Hepatocyte (in vitro differentiated cells): ENCODE data around the gene MUC21.

Experiments used
- EZH2 ChIP-seq: fragments of 200-600 bp; sonication (generic); IDR thresholded peaks from 2 replicates; pipeline ENCODE4 v1.6.1; 2016; ENCODE audit warnings: antibody characterized with exemption, mild to moderate bottlenecking, borderline replicate concordance
- TF ChIP-seq, protein P1 (sequence below): fragments of 200-600 bp; sonication (generic); IDR thresholded peaks from 2 replicates; pipeline ENCODE4 v1.5.1; 2016; ENCODE audit warnings: antibody characterized with exemption, mild to moderate bottlenecking; ENCODE audit not compliant: poor library complexity

DNA sequence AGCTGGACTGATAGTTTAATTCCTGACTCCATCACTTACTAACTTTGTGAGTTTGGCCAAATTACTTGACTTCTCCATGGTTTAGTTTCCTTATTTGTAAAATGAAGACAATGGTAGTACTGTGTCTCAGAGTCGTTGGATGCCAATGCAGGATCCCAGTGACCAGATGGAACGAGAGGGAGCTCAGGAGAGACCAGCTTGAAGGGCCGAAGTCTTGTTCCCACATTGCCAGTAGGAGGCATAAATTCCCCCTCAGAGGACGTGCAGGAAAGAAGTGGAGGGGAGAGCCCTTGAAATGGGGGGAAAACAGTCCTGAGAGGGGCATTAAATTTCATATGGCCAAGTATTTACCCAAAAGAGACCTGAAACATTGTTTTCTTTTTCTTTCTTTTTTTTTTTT lies 24.6 kb downstream of the MUC21 start:
- TF ChIP-seq EZH2 = no peak
- TF ChIP-seq, protein P1, sequence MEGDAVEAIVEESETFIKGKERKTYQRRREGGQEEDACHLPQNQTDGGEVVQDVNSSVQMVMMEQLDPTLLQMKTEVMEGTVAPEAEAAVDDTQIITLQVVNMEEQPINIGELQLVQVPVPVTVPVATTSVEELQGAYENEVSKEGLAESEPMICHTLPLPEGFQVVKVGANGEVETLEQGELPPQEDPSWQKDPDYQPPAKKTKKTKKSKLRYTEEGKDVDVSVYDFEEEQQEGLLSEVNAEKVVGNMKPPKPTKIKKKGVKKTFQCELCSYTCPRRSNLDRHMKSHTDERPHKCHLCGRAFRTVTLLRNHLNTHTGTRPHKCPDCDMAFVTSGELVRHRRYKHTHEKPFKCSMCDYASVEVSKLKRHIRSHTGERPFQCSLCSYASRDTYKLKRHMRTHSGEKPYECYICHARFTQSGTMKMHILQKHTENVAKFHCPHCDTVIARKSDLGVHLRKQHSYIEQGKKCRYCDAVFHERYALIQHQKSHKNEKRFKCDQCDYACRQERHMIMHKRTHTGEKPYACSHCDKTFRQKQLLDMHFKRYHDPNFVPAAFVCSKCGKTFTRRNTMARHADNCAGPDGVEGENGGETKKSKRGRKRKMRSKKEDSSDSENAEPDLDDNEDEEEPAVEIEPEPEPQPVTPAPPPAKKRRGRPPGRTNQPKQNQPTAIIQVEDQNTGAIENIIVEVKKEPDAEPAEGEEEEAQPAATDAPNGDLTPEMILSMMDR = no peak
